Trophoblast cell (in vitro differentiated cells and primary cell): ENCODE data around the gene TCIRG1.
A peak's percentile ranks its signal among the peaks of the same experiment; 100 is the strongest.

Experiments
- DNase-seq, 2 donors: peaks; one replicate each; pipeline ENCODE4 v3.0.0-alpha.2; 2016
- H2AFZ ChIP-seq: 2 replicates; pipeline ENCODE4 v1.6.1; 2013; ENCODE audit warnings: low read length, moderate library complexity, mild to moderate bottlenecking; ENCODE audit not compliant: insufficient read depth, poor library complexity
- H2AK5ac ChIP-seq: 2 replicates; pipeline ENCODE4 v1.6.1; 2013; ENCODE audit warnings: mild to moderate bottlenecking, low read length
- H2BK120ac ChIP-seq: 2 replicates; pipeline ENCODE4 v1.6.1; 2013; ENCODE audit warnings: low read length, mild to moderate bottlenecking, moderate library complexity; ENCODE audit not compliant: insufficient read depth, poor library complexity
- H2BK12ac ChIP-seq: 2 replicates; pipeline ENCODE4 v1.6.1; 2013; ENCODE audit warnings: mild to moderate bottlenecking, low read length, moderate library complexity
- H2BK5ac ChIP-seq: 2 replicates; pipeline ENCODE4 v1.6.1; 2013; ENCODE audit warnings: low read length, low read depth, moderate library complexity, mild to moderate bottlenecking; ENCODE audit not compliant: poor library complexity
- H3K14ac ChIP-seq: 2 replicates; pipeline ENCODE4 v1.6.1; 2013; ENCODE audit warnings: mild to moderate bottlenecking, low read length
- H3K18ac ChIP-seq: 2 replicates; pipeline ENCODE4 v1.6.1; 2013; ENCODE audit warnings: mild to moderate bottlenecking, low read length
- H3K23ac ChIP-seq: 2 replicates; pipeline ENCODE4 v1.6.1; 2013; ENCODE audit warnings: low read length
- H3K27ac ChIP-seq: 2 replicates; pipeline ENCODE4 v1.5.1; 2013; ENCODE audit warnings: low read depth, mild to moderate bottlenecking, inconsistent platforms, low read length, moderate library complexity
- H3K27me3 ChIP-seq: 2 replicates; pipeline ENCODE4 v1.6.1; 2013; ENCODE audit warnings: inconsistent platforms, mild to moderate bottlenecking, low read length, moderate library complexity; ENCODE audit not compliant: insufficient read depth
- H3K36me3 ChIP-seq, 2 experiments: 1 replicate in 1 of 2; 2 replicates in 1 of 2; pipeline ENCODE4 v1.6.1; 2013; ENCODE audit warnings: low read length in 2 of 2, mild to moderate bottlenecking in 2 of 2, moderate library complexity in 1 of 2; ENCODE audit not compliant: insufficient read depth in 2 of 2, control insufficient read depth in 1 of 2
- H3K4ac ChIP-seq: 2 replicates; pipeline ENCODE4 v1.6.1; 2013; ENCODE audit warnings: low read depth, mild to moderate bottlenecking, low read length, moderate library complexity
- H3K4me1 ChIP-seq, 2 experiments: 1 replicate in 1 of 2; 2 replicates in 1 of 2; pipeline ENCODE4 v1.6.1; 2013; ENCODE audit warnings: low read length in 2 of 2, mild to moderate bottlenecking in 2 of 2, moderate library complexity in 1 of 2; ENCODE audit not compliant: insufficient read depth in 2 of 2, control insufficient read depth in 1 of 2
- H3K4me2 ChIP-seq: 2 replicates; pipeline ENCODE4 v1.6.1; 2013; ENCODE audit warnings: inconsistent platforms, mild to moderate bottlenecking, low read length, moderate library complexity
- H3K4me3 ChIP-seq: 2 replicates; pipeline ENCODE4 v1.5.1; 2013; ENCODE audit warnings: mild to moderate bottlenecking, low read depth, low read length, inconsistent platforms
- H3K79me1 ChIP-seq: one replicate; pipeline ENCODE4 v1.6.1; 2013; ENCODE audit warnings: low read length
- H3K79me2 ChIP-seq: 2 replicates; pipeline ENCODE4 v1.6.1; 2013; ENCODE audit warnings: low read length, mild to moderate bottlenecking; ENCODE audit not compliant: control insufficient read depth, insufficient read depth, poor library complexity
- H3K9ac ChIP-seq: 2 replicates; pipeline ENCODE4 v1.6.1; 2013; ENCODE audit warnings: mild to moderate bottlenecking, low read length
- H3K9me3 ChIP-seq: 2 replicates; pipeline ENCODE4 v1.6.1; 2013; ENCODE audit warnings: low read depth, mild to moderate bottlenecking, control low read depth, inconsistent platforms, low read length; ENCODE audit not compliant: insufficient read depth
- H4K12ac ChIP-seq: 2 replicates; pipeline ENCODE4 v1.6.1; 2013; ENCODE audit warnings: low read depth, mild to moderate bottlenecking, low read length, moderate library complexity
- H4K8ac ChIP-seq: 2 replicates; pipeline ENCODE4 v1.6.1; 2013; ENCODE audit warnings: low read depth, mild to moderate bottlenecking, low read length, moderate library complexity
- H4K91ac ChIP-seq: one replicate; pipeline ENCODE4 v1.6.1; 2013; ENCODE audit warnings: low read depth, mild to moderate bottlenecking, low read length, moderate library complexity
- WGBS: extraction: QIAGEN DNeasy Blood & Tissue Kit; methylation state at CpG from one replicate; pipeline ENCODE4 v1.1.7; 2013; ENCODE audit warnings: missing lambda C conversion rate; ENCODE audit not compliant: insufficient read length, insufficient coverage; ENCODE audit errors: extremely low coverage; 5-methylcytosine and 5-hydroxymethylcytosine counted together

Gene TCIRG1

GRCh38 chr11:68016161-68016903, 22.5 kb upstream of the TCIRG1 start:
- no peak overlapping the region for H3K4me3 ChIP-seq
- H3K18ac ChIP-seq, result no peak overlapping the region
- no peak overlapping the region for H3K4me2 ChIP-seq
- H3K79me1 ChIP-seq, result peaks cover 24% of the 10 kb centered on the region
- H2BK12ac ChIP-seq, result no peak overlapping the region
- no peak overlapping the region for H4K12ac ChIP-seq
- H3K36me3 ChIP-seq, result no peaks in the 10 kb centered on the region
- no peak overlapping the region for H2AK5ac ChIP-seq
- peaks cover 5% of the 10 kb centered on the region for H3K79me2 ChIP-seq
- DNase-seq, result no peak
- no peak overlapping the region for H2BK120ac ChIP-seq
- H2AFZ ChIP-seq, result no peak overlapping the region
- no peak overlapping the region for H3K27ac ChIP-seq
- H2BK5ac ChIP-seq, result no peak overlapping the region
- no peak overlapping the region for H4K8ac ChIP-seq
- H3K4me1 ChIP-seq, result peaks cover 28 to 36% of the 10 kb centered on the region in 2 experiments
- H3K23ac ChIP-seq, result no peak overlapping the region
- H3K9me3 ChIP-seq, result peaks cover 1% of the 10 kb centered on the region
- H4K91ac ChIP-seq, result no peak overlapping the region
- no CpG with 5 or more reads among the region's 13 CpGs for WGBS
- no peak overlapping the region for H3K4ac ChIP-seq
- H3K14ac ChIP-seq, result no peak overlapping the region
- H3K9ac ChIP-seq, result no peak overlapping the region
- no peaks in the 10 kb centered on the region for H3K27me3 ChIP-seq

- WGBS, result no CpG with 5 or more reads among the region's 16 CpGs
- Histone ChIP-seq H3K27ac (no peak overlapping the region), H3K14ac (no peak overlapping the region), H3K4me1 (peaks cover 28 to 33% of the 10 kb centered on the region in 2 experiments), H3K36me3 (no peaks in the 10 kb centered on the region), H3K4ac (no peak overlapping the region), H3K4me2 (no peak overlapping the region), H2BK120ac (no peak overlapping the region), H2AFZ (no peak overlapping the region), H4K12ac (no peak overlapping the region), H3K79me1 (peaks cover 24% of the 10 kb centered on the region), H3K9me3 (peaks cover 1% of the 10 kb centered on the region), H2BK12ac (peak overlapping the region; percentile 4), H2BK5ac (no peak overlapping the region), H3K18ac (peak overlapping the region; percentile 25), H3K27me3 (no peaks in the 10 kb centered on the region), H3K9ac (no peak overlapping the region), H4K8ac (no peak overlapping the region), H3K79me2 (peaks cover 5% of the 10 kb centered on the region), H4K91ac (no peak overlapping the region), H3K4me3 (peak overlapping the region; percentile 13), H2AK5ac (no peak overlapping the region), H3K23ac (no peak overlapping the region)
- DNase-seq, result no peak
Measured at GRCh38 chr11:68016904-68017817, 21.7 kb upstream of the TCIRG1 start.

GRCh38 chr11:68017980-68018729, 20.7 kb upstream of the TCIRG1 start:
- Histone ChIP-seq H4K91ac (no peak overlapping the region), H3K79me2 (peaks cover 2% of the 10 kb centered on the region), H3K4me3 (no peak overlapping the region), H2BK5ac (no peak overlapping the region), H3K18ac (no peak overlapping the region), H3K27me3 (no peaks in the 10 kb centered on the region), H3K27ac (no peak overlapping the region), H4K12ac (no peak overlapping the region), H3K9me3 (peaks cover 1% of the 10 kb centered on the region), H3K4me1 (peaks cover 20 to 24% of the 10 kb centered on the region in 2 experiments), H3K79me1 (peaks cover 16% of the 10 kb centered on the region), H3K9ac (no peak overlapping the region), H3K4me2 (no peak overlapping the region), H2BK12ac (no peak overlapping the region), H3K36me3 (no peaks in the 10 kb centered on the region), H2AFZ (no peak overlapping the region), H2AK5ac (no peak overlapping the region), H2BK120ac (no peak overlapping the region), H3K23ac (no peak overlapping the region), H4K8ac (no peak overlapping the region), H3K4ac (no peak overlapping the region), H3K14ac (peak overlapping the region; percentile 7)
- DNase-seq, result no peak
- WGBS, result no CpG with 5 or more reads among the region's 27 CpGs

- Histone ChIP-seq H2BK12ac (no peak overlapping the region), H3K79me2 (no peaks in the 10 kb centered on the region), H2BK5ac (no peak overlapping the region), H2AFZ (no peak overlapping the region), H4K12ac (no peak overlapping the region), H3K14ac (no peak overlapping the region), H2BK120ac (no peak overlapping the region), H3K9me3 (peaks cover 1% of the 10 kb centered on the region), H3K4ac (no peak overlapping the region), H4K91ac (no peak overlapping the region), H3K9ac (no peak overlapping the region), H3K4me3 (no peak overlapping the region), H3K36me3 (no peaks in the 10 kb centered on the region), H3K18ac (no peak overlapping the region), H4K8ac (no peak overlapping the region), H3K4me2 (no peak overlapping the region), H3K79me1 (peaks cover 12% of the 10 kb centered on the region), H3K27me3 (no peaks in the 10 kb centered on the region), H3K23ac (no peak overlapping the region), H3K4me1 (peaks cover 15 to 20% of the 10 kb centered on the region in 2 experiments), H3K27ac (no peak overlapping the region), H2AK5ac (no peak overlapping the region)
- no CpG with 5 or more reads among the region's 18 CpGs for WGBS
- DNase-seq, result no peak
Measured at GRCh38 chr11:68018730-68019190, 20.1 kb upstream of the TCIRG1 start.
